ENCODE results near the gene LTB4R2.

- no peak for TF ChIP-seq CTCF (conservative IDR thresholded peaks at IDR 0.05; ENCODE audit: low read depth in 2 of 2)
- TF ChIP-seq REST (IDR thresholded peaks at IDR 0.05; ENCODE audit: unreplicated experiment), result no peak
- no peak for TF ChIP-seq JUNB (IDR thresholded peaks at IDR 0.05; ENCODE audit: unreplicated experiment)
- TF ChIP-seq CREB1 (CRISPR knock-in tag; IDR thresholded peaks at IDR 0.05; ENCODE audit: low read depth), result no peak
Measured at GRCh38 chr14:24277606-24278321, 32.2 kb upstream of the LTB4R2 start.

Data from GM23338 (cell line).